ENCODE data around the gene KLHL14.

- TF ChIP-seq POLR2A (IDR thresholded peaks at IDR 0.05; ENCODE audit: low read length) (no peak), GATA1 (IDR thresholded peaks at IDR 0.05; ENCODE audit: low read depth, low read length) (no peak)
Observed at GRCh38 chr18:32777049-32777448, 4.2 kb upstream of the KLHL14 start.
